OCI-LY7 (cell line): ENCODE data around the gene DNM3.

Experiments used
- CTCF ChIP-seq: fragments of 200-600 bp; sonication (generic); conservative IDR thresholded peaks from 2 replicates; pipeline ENCODE4 v1.5.1; 2014; ENCODE audit warnings: mild to moderate bottlenecking, antibody characterized with exemption, low read length, moderate library complexity, mixed read lengths
- EZH2phosphoT487 ChIP-seq: fragments of 200-600 bp; sonication (generic); IDR thresholded peaks from 2 replicates; pipeline ENCODE4 v1.6.1; 2018; ENCODE audit warnings: low read depth, borderline replicate concordance, mild to moderate bottlenecking, mixed run types, antibody characterized with exemption, low read length, moderate library complexity, mixed read lengths

- TF ChIP-seq CTCF (no peak), EZH2phosphoT487 (no peak)
These were observed 542.2 kb downstream of the DNM3 start for GRCh38 chr1:172383536-172383935.
